Measurements from ENCODE around the gene WNT8B. TPM values are rescaled to one million over a fixed set of nuclear protein-coding genes. Genes with fewer than 3 reads are reported as not detected.

The WNT8B gene
- total and polyA plus RNA-seq, 2 of the 13 experiments (the other 11 are each of a cell fraction or from before 2014, with no cell fraction given), result 0.07 to 0.20 TPM

DNA sequence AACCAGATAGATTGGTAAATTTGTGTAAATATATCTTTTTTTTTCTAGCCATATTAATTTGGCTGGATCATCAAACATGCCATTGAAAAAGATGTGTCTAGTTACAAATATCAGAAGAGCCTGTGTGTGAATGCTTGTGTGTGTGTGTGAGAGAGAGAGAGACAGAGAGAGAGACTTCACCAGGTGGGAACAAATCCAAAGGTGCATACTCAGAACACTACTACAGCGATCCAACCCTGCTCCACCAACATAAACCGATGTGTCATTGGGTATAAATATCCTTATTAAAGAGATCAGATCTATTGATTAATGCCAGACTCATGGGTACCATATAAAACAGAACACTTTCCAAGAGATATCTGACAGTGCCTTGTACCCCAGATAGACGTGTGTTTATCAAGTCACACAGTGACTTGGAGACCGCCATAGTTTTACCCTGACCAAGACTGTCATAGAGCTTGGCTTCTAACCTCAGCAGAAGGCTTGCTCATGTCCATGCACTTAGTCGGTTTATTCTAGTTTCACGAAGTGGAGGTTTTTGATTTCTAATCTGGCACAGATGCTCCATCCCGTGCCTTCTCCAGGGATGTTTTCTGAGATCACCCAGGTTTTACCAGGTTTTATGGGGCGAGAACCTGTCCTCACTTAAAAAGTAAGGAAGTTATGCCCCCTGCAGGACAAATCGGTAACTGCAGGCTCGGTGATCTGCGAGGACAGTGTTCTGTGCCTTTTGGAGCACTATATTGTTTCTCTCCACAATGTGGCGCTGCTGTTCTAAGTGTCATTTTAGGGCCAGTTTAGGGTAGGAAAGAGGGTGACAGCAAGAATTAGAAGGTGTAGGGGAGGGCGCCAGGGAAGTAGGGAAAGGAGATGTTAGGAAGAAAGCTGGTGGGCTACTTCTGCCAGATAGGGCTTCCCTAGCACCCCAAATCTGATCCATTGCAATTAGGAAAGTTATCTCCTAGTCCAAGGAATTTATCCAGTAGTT lies 29.3 kb upstream of the WNT8B start (continued):
- TF ChIP-seq, protein P1, sequence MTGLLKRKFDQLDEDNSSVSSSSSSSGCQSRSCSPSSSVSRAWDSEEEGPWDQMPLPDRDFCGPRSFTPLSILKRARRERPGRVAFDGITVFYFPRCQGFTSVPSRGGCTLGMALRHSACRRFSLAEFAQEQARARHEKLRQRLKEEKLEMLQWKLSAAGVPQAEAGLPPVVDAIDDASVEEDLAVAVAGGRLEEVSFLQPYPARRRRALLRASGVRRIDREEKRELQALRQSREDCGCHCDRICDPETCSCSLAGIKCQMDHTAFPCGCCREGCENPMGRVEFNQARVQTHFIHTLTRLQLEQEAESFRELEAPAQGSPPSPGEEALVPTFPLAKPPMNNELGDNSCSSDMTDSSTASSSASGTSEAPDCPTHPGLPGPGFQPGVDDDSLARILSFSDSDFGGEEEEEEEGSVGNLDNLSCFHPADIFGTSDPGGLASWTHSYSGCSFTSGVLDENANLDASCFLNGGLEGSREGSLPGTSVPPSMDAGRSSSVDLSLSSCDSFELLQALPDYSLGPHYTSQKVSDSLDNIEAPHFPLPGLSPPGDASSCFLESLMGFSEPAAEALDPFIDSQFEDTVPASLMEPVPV (CRISPR knock-in tag; IDR thresholded peaks at IDR 0.05), result no peak
- TF ChIP-seq, protein P2, sequence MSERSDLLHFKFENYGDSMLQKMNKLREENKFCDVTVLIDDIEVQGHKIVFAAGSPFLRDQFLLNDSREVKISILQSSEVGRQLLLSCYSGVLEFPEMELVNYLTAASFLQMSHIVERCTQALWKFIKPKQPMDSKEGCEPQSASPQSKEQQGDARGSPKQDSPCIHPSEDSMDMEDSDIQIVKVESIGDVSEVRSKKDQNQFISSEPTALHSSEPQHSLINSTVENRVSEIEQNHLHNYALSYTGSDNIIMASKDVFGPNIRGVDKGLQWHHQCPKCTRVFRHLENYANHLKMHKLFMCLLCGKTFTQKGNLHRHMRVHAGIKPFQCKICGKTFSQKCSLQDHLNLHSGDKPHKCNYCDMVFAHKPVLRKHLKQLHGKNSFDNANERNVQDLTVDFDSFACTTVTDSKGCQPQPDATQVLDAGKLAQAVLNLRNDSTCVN (CRISPR knock-in tag; IDR thresholded peaks at IDR 0.05; ENCODE audit: borderline replicate concordance), result no peak
- no peak for TF ChIP-seq HNF4G (IDR thresholded peaks at IDR 0.05; ENCODE audit: borderline replicate concordance, low read depth, low read length)
- 0 out of 2 replicates have a peak, but pooled peaks have one; percentile 25 for TF ChIP-seq HNF4G (CRISPR knock-in tag; IDR thresholded peaks at IDR 0.05; ENCODE audit: borderline replicate concordance, low read depth)
- no peak for TF ChIP-seq KDM5B (CRISPR knock-in tag; IDR thresholded peaks at IDR 0.05; ENCODE audit: borderline replicate concordance)
- TF ChIP-seq ZNF737 (CRISPR knock-in tag; IDR thresholded peaks at IDR 0.05; ENCODE audit: borderline replicate concordance), result no peak
- no peak for TF ChIP-seq NRL (CRISPR knock-in tag; IDR thresholded peaks at IDR 0.05; ENCODE audit: borderline replicate concordance)
- 0 out of 2 replicates have a peak, but pooled peaks have one; percentile 51 for TF ChIP-seq MYNN (CRISPR knock-in tag; IDR thresholded peaks at IDR 0.05; ENCODE audit: low read depth)
- peak; percentile 27; the same call in 1 of the 2 replicates for TF ChIP-seq ARNT2 (CRISPR knock-in tag; IDR thresholded peaks at IDR 0.05; ENCODE audit: low read depth)
- TF ChIP-seq, protein P3, sequence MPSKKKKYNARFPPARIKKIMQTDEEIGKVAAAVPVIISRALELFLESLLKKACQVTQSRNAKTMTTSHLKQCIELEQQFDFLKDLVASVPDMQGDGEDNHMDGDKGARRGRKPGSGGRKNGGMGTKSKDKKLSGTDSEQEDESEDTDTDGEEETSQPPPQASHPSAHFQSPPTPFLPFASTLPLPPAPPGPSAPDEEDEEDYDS (CRISPR knock-in tag; IDR thresholded peaks at IDR 0.05), result peak; percentile 54; the same call in 1 of the 2 replicates
- TF ChIP-seq ZKSCAN5 (CRISPR knock-in tag; IDR thresholded peaks at IDR 0.05), result no peak
- no peak for TF ChIP-seq MATR3 (CRISPR knock-in tag; IDR thresholded peaks at IDR 0.05)
- TF ChIP-seq ZNF441 (CRISPR knock-in tag; IDR thresholded peaks at IDR 0.05; ENCODE audit: borderline replicate concordance), result no peak
- peak; percentile 76; the same call in 1 of the 2 replicates for TF ChIP-seq MIER3 (CRISPR knock-in tag; IDR thresholded peaks at IDR 0.05; ENCODE audit: borderline replicate concordance)
- TF ChIP-seq ZNF670 (CRISPR knock-in tag; IDR thresholded peaks at IDR 0.05; ENCODE audit: borderline replicate concordance), result no peak
- TF ChIP-seq YEATS2 (CRISPR knock-in tag; IDR thresholded peaks at IDR 0.05; ENCODE audit: borderline replicate concordance), result peak; percentile 30; the same call in 1 of the 2 replicates
- no peak for TF ChIP-seq RFX5 (IDR thresholded peaks at IDR 0.05; ENCODE audit: low read depth, low read length)
- TF ChIP-seq MAFG (CRISPR knock-in tag; IDR thresholded peaks at IDR 0.05), result no peak
- TF ChIP-seq MTA3 (CRISPR knock-in tag; IDR thresholded peaks at IDR 0.05), result no peak
- TF ChIP-seq ZNF558 (CRISPR knock-in tag; IDR thresholded peaks at IDR 0.05; ENCODE audit: borderline replicate concordance), result no peak
- TF ChIP-seq, protein P4, sequence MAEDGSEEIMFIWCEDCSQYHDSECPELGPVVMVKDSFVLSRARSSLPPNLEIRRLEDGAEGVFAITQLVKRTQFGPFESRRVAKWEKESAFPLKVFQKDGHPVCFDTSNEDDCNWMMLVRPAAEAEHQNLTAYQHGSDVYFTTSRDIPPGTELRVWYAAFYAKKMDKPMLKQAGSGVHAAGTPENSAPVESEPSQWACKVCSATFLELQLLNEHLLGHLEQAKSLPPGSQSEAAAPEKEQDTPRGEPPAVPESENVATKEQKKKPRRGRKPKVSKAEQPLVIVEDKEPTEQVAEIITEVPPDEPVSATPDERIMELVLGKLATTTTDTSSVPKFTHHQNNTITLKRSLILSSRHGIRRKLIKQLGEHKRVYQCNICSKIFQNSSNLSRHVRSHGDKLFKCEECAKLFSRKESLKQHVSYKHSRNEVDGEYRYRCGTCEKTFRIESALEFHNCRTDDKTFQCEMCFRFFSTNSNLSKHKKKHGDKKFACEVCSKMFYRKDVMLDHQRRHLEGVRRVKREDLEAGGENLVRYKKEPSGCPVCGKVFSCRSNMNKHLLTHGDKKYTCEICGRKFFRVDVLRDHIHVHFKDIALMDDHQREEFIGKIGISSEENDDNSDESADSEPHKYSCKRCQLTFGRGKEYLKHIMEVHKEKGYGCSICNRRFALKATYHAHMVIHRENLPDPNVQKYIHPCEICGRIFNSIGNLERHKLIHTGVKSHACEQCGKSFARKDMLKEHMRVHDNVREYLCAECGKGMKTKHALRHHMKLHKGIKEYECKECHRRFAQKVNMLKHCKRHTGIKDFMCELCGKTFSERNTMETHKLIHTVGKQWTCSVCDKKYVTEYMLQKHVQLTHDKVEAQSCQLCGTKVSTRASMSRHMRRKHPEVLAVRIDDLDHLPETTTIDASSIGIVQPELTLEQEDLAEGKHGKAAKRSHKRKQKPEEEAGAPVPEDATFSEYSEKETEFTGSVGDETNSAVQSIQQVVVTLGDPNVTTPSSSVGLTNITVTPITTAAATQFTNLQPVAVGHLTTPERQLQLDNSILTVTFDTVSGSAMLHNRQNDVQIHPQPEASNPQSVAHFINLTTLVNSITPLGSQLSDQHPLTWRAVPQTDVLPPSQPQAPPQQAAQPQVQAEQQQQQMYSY (CRISPR knock-in tag; IDR thresholded peaks at IDR 0.05), result 0 out of 2 replicates have a peak, but pooled peaks have one; percentile 37

Measured in HepG2 (cell line).